Measurements from ENCODE around the gene SLC25A45.

Gene SLC25A45

DNA sequence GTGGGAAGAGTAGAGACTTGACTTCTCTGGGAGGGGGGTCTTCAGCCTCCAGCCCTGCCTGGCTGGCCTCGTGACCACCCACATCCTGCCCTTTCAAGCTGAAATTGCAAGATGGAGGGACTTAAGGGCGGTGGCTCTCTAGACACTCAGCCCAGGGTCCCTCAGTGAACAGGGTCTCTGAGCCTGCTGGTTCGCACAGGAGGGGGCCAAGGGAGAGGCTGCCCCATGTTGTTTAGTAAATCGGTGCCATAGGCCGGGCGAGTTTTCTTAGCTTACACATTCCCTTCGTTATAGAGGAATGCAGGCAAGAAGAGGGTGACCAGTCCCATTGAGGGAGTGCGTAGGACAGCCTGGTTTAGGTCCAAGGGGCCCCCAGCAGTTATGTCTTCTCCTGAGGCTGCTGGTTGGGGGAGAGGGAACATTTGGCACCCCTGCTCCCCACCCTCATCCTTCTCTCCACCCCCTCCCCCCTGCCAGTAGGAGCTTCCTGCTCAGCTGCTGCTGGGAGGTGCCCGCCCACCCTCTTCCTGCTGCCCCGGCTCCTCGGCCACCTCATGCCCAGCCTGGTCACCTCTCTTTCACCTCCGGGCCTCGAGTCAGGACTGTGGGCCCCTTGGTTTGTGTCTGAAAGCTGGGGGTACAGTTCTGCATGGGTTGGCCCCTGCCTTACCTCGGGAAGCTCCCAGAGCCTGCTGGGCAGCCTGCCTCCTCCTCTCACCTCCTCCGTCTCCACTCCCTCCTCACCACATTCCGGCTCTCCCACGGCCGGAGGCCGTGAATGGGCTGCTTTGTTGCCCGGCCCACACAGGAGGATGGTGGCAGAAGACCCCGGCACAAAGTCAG lies 7.9 kb upstream of the SLC25A45 start:
- Mint-ChIP-seq H3K4me3 (no peak overlapping the region), H3K36me3 (ENCODE audit: low read depth) (peaks cover 11% of the 10 kb centered on the region), H3K4me1 (ENCODE audit: low read depth) (peaks cover 54% of the 10 kb centered on the region), H3K27me3 (no peaks in the 10 kb centered on the region), H3K27ac (no peak overlapping the region), H3K9me3 (no peaks in the 10 kb centered on the region)

DNA sequence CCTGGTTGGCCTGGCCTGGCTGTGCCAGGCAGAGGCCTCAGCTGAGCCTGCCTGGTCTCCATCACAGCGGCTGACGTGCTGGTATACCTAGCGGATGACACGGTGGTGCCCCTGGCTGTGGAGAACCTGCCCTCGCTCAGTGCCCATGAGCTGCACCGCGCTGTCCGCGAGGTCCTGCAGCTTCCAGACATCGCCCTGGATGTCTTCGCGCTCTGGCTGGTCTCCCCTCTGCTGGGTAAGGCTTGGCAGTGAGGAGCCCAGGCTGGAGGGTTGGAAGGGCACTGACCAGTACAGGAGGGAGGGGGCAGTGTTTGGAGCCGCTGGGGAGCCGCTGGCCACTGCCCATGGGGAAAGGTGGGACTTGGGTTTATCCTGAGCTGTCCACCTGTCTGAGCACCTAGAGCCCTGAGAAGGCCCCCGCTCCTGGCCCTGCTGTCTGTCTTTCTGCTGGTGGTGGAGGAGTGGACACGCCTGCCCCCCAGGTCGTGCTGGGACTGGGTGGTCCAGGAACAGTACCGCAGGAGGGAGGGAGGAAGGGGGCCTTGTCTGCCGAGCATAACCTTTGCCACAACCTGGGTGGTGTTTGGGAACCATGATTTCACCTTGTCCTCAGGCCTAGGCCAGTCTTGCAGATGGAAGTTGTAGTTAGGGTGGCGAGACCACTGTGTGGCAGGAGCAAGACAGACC lies 7.0 kb upstream of the SLC25A45 start:
- no peaks in the 10 kb centered on the region for H3K27me3 Mint-ChIP-seq
- H3K9me3 Mint-ChIP-seq = no peaks in the 10 kb centered on the region
- peak overlapping the region; percentile 91 for H3K4me3 Mint-ChIP-seq
- peaks cover 63% of the 10 kb centered on the region for H3K4me1 Mint-ChIP-seq (ENCODE audit: low read depth)
- H3K27ac Mint-ChIP-seq = peak overlapping the region; percentile 16
- H3K36me3 Mint-ChIP-seq (ENCODE audit: low read depth) = peaks cover 11% of the 10 kb centered on the region

DNA sequence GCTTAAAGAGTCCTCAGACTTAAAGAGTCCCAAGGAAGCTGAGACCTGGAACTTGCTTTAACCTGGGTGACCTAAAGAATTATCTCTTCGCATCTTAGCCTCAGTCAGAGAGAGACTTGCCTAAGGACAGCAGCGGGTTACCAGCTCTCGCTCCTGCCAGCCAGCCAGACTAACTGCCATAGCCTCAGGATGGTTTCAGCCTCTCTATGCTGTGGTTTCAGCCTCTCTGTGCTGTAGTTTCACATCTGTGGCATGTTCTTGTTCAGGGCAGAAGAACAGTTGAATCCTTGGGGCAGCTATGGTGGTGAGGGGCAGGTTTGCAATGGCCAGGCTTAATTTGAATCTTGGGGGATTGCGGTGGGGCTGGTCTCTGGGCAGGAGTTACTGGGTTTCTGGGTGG lies 6.3 kb upstream of the SLC25A45 start:
- Mint-ChIP-seq H3K27me3 (no peaks in the 10 kb centered on the region), H3K9me3 (no peaks in the 10 kb centered on the region), H3K4me1 (ENCODE audit: low read depth) (peaks cover 70% of the 10 kb centered on the region), H3K36me3 (ENCODE audit: low read depth) (peaks cover 11% of the 10 kb centered on the region), H3K27ac (no peak overlapping the region), H3K4me3 (peak overlapping the region; percentile 91)

DNA sequence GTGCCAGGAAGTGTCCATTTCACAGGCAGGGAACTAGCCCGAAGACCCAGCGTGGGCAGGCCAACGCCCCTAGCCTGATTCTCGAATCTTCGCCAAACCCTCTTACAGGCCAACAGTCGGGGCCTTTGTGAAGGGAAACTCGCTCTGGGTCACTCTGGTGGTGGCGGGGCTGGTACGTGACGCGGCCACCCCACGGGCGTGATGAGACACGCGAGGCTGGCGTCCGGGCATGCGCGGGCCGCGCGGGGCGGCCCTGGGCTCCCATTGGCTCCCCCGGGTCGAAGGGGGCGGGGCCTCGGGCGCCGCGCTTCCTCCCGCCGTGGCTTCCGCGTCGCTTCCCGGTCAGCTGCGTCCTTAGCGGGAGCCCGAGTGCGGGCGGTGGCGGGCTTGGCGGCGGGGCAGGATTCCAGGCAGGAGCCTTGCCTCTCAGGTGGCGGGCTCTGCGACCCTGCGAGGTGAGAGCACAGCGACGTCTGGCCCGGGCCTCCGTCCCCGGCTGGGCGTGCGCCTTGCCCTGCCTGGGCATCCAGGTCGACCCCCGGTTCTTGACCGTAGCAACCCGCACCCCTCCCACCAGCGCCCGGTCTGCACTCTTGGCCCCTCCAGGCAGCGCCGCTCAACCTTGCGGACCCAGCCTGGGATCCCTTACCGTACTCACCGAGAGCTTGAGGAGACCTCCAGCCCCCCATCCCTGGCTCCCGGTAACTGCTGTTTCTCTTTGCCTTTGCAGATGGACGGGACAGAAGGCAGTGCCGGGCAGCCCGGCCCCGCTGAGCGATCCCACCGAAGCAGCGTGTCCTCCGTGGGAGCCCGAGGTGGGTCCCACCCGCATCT lies 4.1 kb upstream of the SLC25A45 start, which contains the start of gene FRMD8:
Gene FRMD8, plus strand, starts transcription at position 331 of the 834 bp plus-strand sequence. Its CDS starts 400 bp downstream, at position 731.
- H3K27me3 Mint-ChIP-seq = no peaks in the 10 kb centered on the region
- peak within 1 kb of the TSS; percentile 99 for H3K27ac Mint-ChIP-seq
- H3K4me3 Mint-ChIP-seq = peak within 1 kb of the TSS; percentile 91
- H3K4me1 Mint-ChIP-seq (ENCODE audit: low read depth) = peaks cover 90% of the 10 kb centered on the region
- H3K36me3 Mint-ChIP-seq (ENCODE audit: low read depth) = peaks cover 6% of the 10 kb centered on the region
- no peaks in the 10 kb centered on the region for H3K9me3 Mint-ChIP-seq

DNA sequence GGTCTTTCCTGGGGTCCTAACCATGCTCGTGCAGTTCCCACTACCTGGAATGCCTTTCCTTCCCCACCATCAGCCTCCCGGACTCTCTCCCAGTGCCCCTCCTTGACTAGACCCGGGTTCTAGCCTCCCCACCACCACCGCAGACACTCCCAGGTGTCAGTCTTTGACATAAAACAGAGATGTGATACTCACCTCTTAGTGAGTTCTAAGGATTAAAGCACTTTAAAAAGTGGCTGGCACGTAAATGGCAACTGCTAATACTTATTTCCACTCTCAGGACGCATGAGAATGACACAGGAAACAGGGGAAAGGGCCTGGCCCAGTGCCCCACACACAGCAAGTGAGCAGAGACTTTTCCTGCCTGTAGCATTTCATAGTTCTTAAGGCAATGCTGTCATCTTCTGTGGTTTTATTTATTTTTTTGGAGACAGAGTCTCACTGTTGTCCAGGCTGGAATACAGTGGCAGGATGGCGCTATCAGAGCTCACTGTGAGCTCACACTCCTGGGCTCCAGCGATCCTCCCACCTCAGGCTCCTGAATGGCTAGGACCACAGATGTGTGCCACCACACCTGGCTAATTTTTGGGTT lies 1.9 kb upstream of the SLC25A45 start:
- Mint-ChIP-seq H3K27me3 (no peaks in the 10 kb centered on the region), H3K27ac (peak overlapping the region; percentile 99), H3K4me1 (ENCODE audit: low read depth) (peaks cover 83% of the 10 kb centered on the region), H3K36me3 (ENCODE audit: low read depth) (peaks cover 6% of the 10 kb centered on the region), H3K9me3 (no peaks in the 10 kb centered on the region), H3K4me3 (peak overlapping the region; percentile 59)

DNA sequence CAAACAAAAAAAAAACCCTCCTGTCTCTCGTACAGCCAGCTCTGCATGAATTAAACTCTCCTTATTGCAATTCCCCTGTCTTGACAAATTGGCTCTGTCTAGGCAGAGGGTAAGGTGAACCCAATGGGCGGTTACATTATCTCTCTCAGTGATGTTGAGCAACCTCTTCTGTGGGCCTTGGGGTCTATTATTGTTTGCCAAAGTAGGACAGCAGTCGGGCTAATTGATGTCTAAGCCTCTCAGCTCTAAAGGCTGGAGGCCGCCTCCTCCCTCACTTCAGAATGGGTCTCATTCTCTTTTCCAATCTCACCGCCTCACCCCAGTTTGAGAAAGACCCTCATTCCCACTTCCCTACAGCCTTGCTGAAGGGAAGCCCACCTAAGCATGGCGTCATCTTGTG lies 1.3 kb upstream of the SLC25A45 start:
- H3K4me1 Mint-ChIP-seq (ENCODE audit: low read depth) = peaks cover 77% of the 10 kb centered on the region
- H3K9me3 Mint-ChIP-seq = no peaks in the 10 kb centered on the region
- peak overlapping the region; percentile 59 for H3K4me3 Mint-ChIP-seq
- no peaks in the 10 kb centered on the region for H3K27me3 Mint-ChIP-seq
- H3K36me3 Mint-ChIP-seq (ENCODE audit: low read depth) = peaks cover 2% of the 10 kb centered on the region
- H3K27ac Mint-ChIP-seq = peak overlapping the region; percentile 99

DNA sequence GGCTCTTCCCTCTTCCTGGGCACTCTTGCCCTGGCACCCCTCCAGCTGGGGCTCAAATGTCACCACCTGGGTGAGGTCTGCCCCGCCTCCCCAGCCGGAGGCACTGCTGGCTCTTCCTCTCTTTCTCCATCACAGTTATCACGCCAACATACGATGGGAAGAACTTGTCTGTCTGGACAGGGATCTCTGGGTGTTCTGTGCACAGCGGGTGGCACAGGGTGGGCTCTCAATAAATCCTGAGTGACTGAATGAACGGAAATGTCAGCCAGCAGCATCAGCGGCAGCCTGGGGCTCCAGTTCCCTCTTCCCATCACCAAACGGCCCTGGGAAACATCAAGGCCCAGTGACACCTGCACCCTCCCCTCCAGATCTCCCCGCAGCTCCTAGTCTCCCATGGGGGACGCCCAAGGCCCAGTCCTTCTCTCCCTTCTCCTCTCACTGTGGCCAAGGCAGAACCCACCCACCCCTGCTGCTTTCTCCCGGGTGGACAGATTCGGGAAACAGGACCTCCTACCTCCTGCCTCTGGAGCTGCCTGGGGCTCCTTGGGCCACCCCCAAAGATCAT lies 440 bp upstream of the SLC25A45 start:
- Mint-ChIP-seq H3K4me3 (peak overlapping the region; percentile 89), H3K27me3 (no peaks in the 10 kb centered on the region), H3K4me1 (ENCODE audit: low read depth) (peaks cover 68% of the 10 kb centered on the region), H3K27ac (peak overlapping the region; percentile 99), H3K9me3 (no peaks in the 10 kb centered on the region), H3K36me3 (ENCODE audit: low read depth) (no peaks in the 10 kb centered on the region)

DNA sequence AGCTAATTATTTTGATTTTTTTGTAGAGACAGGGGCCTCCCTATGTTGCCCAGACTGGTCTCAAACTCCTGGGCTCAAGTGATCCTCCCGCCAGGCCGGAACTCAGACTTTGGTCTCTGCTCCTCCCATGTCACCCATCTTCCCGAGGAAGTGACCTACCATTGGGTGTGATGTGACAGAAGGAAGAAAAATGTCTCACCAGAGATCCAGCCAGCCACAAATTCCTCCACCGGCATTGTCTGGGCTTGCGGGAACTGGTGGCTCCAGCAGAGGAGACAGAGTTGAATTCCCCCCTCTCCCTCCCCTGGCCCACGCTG lies 772 bp downstream of the SLC25A45 start:
- Mint-ChIP-seq H3K27ac (peak overlapping the region; percentile 99), H3K27me3 (no peaks in the 10 kb centered on the region), H3K9me3 (no peaks in the 10 kb centered on the region), H3K36me3 (ENCODE audit: low read depth) (no peaks in the 10 kb centered on the region), H3K4me3 (peak overlapping the region; percentile 89), H3K4me1 (ENCODE audit: low read depth) (peaks cover 56% of the 10 kb centered on the region)

DNA sequence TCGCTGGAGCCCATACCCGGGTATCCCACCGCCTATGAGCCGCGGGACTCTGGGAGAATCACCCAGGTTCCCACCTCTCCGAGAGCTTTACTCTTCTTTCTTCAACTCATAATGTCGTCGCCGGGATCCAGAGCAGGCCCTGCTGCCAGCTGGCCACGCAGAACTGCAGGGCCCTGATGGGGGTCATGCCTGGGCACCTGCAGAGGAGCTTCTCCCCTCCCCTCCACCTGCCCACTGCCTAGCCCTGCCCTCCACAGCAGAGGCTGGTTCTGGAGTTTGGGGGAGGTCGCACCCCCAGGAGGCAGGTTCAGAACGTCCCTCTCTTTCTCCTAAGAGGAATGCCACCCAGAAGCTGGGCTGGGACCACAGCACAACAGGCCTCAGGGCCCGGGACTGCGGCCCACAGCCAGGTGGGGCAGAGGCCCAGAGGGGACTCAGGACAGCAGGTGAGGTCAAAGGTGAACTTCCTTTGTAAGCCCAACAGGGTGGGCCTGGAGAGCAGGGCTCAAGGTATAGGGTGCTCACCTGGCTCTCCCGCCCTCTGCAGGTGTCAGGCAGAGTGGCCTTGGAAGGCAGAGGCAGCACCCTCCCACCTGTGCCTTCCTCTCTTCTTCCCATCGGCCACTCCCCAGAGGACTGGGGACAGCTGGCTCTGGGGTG lies 1.9 kb downstream of the SLC25A45 start:
- Mint-ChIP-seq H3K4me3 (peak overlapping the region; percentile 89), H3K27ac (peak overlapping the region; percentile 99), H3K27me3 (no peaks in the 10 kb centered on the region), H3K36me3 (ENCODE audit: low read depth) (no peaks in the 10 kb centered on the region), H3K9me3 (no peaks in the 10 kb centered on the region), H3K4me1 (ENCODE audit: low read depth) (peaks cover 47% of the 10 kb centered on the region)

DNA sequence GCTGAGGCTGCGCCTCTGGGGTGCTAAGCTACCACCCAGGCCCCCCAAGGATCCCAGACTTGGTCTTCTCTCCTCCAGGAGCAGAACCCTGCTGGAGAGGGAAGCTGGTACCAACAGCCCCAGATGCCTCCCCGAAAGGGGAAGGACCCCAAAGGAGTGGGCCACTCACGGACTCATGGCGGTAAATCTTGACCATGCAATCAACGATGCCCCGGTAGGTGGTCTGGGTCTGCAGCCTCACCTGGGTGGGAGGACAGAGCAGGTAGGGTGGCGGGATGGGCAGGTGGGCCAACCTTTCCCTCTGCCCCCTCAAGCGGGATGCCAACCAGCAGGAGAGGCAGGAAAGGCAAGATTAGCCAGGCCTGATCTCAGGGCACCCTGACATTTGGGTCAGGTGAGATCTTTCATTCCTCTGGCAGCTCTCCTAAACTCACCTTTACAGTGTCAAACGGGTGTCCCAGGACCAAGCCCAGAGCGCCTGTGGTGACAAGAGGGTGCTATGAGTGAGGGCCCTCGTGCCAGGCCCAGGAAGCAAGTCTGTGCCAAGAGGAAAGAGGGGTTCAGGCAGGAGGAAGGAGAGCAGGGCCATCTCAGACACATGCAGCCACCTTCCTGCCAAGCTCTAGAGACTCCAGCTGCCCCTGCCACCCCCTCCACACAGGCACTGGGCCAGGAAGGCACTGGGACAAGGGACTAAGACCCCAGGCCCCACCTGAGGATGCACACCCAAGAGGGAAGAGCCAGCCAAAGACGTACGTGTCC lies 2.6 kb downstream of the SLC25A45 start:
- Mint-ChIP-seq H3K4me3 (no peak overlapping the region), H3K4me1 (ENCODE audit: low read depth) (peaks cover 40% of the 10 kb centered on the region), H3K36me3 (ENCODE audit: low read depth) (no peaks in the 10 kb centered on the region), H3K27ac (no peak overlapping the region), H3K9me3 (no peaks in the 10 kb centered on the region), H3K27me3 (no peaks in the 10 kb centered on the region)

DNA sequence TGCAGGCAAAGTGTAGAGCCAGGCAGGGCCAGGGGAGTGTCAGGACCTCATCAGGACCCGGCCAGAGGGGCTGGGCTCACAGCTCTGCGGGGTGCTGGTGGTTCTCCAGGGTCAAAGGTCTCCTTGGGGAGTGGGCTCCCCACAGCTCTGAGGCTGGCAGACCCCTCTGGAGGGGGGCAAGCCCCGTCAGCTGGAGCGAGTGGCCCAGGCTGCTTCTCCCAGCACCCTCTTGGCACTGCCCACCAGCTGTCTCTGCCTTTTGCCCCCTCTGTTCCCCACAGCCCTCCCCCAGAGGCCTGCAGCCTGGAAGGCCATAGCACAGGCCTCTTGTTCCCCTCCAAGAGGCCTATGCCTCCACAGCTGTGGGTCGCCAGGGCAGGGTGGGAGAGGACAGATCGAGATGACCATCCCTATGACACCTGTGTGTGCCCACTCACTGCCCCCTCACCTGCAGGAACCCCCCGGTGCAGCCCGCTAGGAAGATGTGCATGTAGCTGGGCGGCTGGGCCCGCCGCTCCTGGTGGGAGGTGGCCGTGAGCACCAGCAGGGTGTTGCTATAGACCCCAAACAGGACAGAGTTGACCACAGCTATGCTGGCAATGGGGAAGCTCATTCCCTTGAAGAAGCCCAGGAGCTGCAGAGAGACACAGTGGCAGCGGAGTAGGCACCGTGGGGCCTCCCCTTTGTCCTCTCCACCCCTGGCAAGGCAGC lies 3.4 kb downstream of the SLC25A45 start:
- Mint-ChIP-seq H3K36me3 (ENCODE audit: low read depth) (no peaks in the 10 kb centered on the region), H3K9me3 (no peaks in the 10 kb centered on the region), H3K27me3 (no peaks in the 10 kb centered on the region), H3K27ac (peak overlapping the region; percentile 45), H3K4me3 (no peak overlapping the region), H3K4me1 (ENCODE audit: low read depth) (peaks cover 32% of the 10 kb centered on the region)

DNA sequence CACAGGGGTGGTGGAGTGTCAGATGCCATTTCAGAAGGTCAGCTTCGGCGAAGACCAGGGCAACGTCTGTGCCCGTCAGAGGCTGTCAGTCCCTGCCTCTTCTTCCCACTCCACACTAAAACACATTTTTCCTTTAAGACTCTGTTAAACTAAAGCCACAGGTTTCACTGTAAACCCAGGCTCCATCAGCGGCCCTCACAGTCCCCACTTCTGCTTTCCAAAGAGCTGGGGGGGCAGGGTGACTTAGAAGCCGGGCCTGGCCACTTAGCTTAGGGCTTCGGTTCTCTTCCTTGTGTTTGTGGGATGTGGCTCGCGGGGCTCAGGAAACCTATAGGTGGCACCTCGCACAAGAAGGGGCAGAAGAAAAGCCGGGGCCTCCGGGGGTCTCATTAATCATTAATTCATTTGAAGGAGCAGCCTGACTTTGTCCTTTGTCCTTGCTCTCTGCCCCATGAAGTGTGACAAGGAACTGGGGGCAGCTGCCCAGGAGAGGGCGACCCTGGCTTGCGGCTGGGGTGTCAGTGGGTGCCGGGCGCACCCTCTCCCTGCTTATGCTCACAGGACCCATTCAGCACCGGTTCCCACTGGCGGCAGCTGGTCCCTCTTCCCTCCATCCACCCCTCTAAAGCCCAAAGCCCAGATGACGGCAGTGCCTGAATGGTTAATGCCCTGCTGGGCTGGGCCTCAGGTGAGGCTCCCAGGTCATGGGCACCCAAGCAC lies 4.1 kb downstream of the SLC25A45 start:
- Mint-ChIP-seq H3K4me3 (no peak overlapping the region), H3K36me3 (ENCODE audit: low read depth) (no peaks in the 10 kb centered on the region), H3K4me1 (ENCODE audit: low read depth) (peaks cover 25% of the 10 kb centered on the region), H3K27ac (peak overlapping the region; percentile 45), H3K9me3 (no peaks in the 10 kb centered on the region), H3K27me3 (no peaks in the 10 kb centered on the region)

All from stimulated activated naive CD8-positive, alpha-beta T cell treated with anti-CD3 and anti-CD28 coated beads, Interleukin-15, Interleukin-2, amounts not matched to agents 100 ng/mL and 50 ng/mL, for 24 hours (primary cell).